PFSK-1 (cell line): ENCODE data around the gene NGFR.

Source experiments
- FOXP2 ChIP-seq: optimal IDR thresholded peaks from 2 replicates; pipeline ENCODE3; 2011; ENCODE audit warnings: borderline replicate concordance, control low read depth, inconsistent platforms; ENCODE audit not compliant: insufficient read depth; ENCODE audit errors: extremely low read length, extremely low read depth
- POLR2AphosphoS5 ChIP-seq: IDR thresholded peaks from 2 replicates; pipeline ENCODE4 v1.6.1; 2012; ENCODE audit warnings: low read depth, mild to moderate bottlenecking, control low read depth, low read length, moderate library complexity
- REST ChIP-seq, 2 experiments: IDR thresholded peaks; 2 replicates each; pipeline versions ENCODE4 v1.6.1 to v1.8.0; 2011 to 2012; ENCODE audit warnings: low read depth in 2 of 2, low read length in 2 of 2, control low read depth in 1 of 2, inconsistent platforms in 1 of 2, mild to moderate bottlenecking in 1 of 2, moderate library complexity in 1 of 2; ENCODE audit not compliant: insufficient read depth in 1 of 2
- SIN3A ChIP-seq: IDR thresholded peaks from 2 replicates; pipeline ENCODE4 v1.6.1; 2012; ENCODE audit warnings: mild to moderate bottlenecking, low read length, moderate library complexity, borderline replicate concordance; ENCODE audit not compliant: insufficient read depth
- TAF1 ChIP-seq: IDR thresholded peaks from 2 replicates; pipeline ENCODE4 v1.6.1; 2012; ENCODE audit warnings: low read length, control low read depth, borderline replicate concordance; ENCODE audit not compliant: insufficient read depth

Gene NGFR

DNA sequence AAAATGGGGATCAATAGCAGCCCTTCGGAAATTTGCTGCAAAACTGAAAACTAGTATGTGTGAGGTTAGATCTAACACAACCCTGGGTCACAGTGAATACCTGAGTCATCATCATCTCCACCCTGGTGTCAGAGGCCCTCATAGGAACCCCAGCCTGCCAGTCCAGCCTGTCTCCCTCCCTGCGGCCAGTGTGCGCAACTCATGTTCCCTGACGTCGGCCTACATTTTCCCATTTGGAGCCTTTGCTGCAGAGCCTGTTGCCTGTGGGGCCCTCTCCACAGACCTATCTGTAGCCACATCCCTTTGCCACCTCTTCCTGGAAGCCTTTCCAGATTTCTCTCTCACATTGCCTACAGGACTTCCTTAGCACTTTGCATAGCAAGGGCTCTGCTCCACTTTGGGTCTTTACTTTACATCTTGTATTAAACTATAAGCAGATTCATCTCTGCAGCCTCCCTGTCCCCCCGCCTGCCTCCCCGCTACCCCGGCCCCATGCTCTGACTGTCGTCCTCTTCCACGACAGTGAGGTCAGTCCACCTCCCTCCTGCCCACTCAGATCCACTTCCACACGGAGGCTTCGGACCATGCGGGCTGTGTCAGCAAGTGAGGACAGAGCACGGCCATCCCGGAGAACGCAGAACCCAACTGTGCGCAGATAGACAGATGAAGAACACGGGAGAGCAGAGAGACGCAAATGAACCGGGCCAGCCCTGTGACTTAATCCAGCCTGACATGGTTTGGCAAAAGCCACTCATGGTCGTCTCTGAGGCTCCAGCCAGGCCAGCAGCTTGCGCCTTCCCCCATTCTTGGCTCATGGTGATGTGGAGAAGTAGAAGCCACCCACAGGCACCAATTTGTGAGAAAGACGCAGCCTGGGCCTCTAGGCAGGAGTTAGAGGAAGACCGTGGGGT, 31.0 kb downstream of the NGFR start:
- TF ChIP-seq FOXP2 = no peak
- no peak for TF ChIP-seq TAF1
- TF ChIP-seq REST (IDR thresholded peaks at IDR 0.05; ENCODE audit: insufficient read depth in 1 of 2, low read depth in 2 of 2, low read length in 2 of 2) = no peak

DNA sequence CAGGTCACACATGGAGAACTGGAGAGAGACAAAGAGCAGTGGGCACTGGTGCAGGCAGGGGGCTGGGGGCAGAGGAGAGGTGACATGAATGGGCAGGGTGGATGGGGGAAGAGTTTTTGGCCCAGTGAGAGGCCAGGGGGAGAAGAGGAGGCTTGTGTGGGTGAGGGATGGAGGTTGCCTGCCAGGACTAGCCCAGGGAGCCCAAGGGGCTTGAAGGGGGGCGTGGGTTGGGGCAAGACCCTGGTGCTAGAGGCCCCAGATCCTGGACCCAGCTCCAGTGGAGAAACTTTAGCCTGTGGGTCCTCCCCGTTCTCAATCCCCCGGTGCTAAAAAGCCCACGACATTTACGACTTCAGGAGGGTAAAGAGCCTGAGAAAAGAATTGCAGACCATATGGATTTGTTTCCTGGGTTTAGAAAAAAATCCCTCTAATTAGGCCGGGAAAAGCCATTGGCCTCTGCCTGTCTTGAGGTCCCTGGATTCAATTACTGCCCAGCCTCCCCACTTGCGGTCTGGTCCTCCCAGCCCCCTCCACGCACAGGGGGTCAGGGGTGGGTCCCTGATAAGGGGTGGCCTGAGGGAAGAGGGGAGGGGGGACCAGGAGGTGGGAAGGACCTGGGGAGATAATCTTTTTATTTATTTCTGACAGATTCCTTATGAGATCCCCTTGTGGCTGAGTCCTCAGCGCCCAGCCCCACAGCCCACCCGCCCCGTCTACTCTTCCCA, 33.0 kb downstream of the NGFR start:
- no peak for TF ChIP-seq TAF1
- TF ChIP-seq REST (IDR thresholded peaks at IDR 0.05; ENCODE audit: insufficient read depth in 1 of 2, low read depth in 2 of 2, low read length in 2 of 2) = no peak
- TF ChIP-seq POLR2AphosphoS5 = no peak
- no peak for TF ChIP-seq SIN3A
- TF ChIP-seq FOXP2 = no peak

DNA sequence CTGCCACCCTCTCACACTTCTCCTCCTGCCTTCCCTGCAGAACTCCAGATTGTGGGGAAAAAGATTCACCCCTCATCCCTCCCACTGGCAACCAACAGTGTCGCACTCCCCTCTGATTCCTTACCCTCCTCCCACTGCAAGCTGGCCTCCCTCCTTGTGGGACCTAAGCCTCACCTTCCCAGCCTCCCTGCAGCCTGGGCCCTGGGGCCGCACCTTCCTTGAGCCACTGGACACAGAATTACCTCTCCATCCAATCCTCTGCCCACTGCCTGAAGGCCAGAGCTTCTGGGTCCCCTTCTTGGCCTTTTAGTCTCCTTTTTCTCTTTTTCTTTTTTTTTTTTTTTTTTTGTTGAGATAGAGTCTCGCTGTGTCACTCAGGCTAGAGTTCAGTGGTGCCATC, 33.9 kb downstream of the NGFR start:
- no peak for TF ChIP-seq TAF1
- no peak for TF ChIP-seq REST (IDR thresholded peaks at IDR 0.05; ENCODE audit: insufficient read depth in 1 of 2, low read depth in 2 of 2, low read length in 2 of 2)
- TF ChIP-seq SIN3A = no peak
- no peak for TF ChIP-seq POLR2AphosphoS5
- TF ChIP-seq FOXP2 = no peak

DNA sequence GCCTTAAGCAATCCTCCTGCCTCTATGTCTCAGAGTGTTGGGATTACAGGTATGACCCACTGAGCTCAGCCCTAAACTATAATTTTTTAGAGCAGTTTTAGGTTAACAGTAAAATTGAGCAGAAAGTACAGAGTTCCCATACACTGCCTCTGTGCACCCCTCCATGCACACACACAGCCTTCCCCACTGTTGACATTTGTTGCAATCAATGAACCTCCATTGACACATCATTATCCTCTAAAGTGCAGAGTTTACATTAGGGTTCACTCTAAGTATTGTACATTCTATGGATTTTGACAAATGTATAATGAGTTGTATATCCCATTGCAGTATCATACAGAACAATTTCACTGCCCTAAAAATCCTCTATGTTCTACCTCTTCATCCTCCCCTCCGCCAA, 35.0 kb downstream of the NGFR start:
- TF ChIP-seq REST (IDR thresholded peaks at IDR 0.05; ENCODE audit: insufficient read depth in 1 of 2, low read depth in 2 of 2, low read length in 2 of 2) (no peak), SIN3A (no peak), POLR2AphosphoS5 (no peak), TAF1 (no peak), FOXP2 (no peak)

DNA sequence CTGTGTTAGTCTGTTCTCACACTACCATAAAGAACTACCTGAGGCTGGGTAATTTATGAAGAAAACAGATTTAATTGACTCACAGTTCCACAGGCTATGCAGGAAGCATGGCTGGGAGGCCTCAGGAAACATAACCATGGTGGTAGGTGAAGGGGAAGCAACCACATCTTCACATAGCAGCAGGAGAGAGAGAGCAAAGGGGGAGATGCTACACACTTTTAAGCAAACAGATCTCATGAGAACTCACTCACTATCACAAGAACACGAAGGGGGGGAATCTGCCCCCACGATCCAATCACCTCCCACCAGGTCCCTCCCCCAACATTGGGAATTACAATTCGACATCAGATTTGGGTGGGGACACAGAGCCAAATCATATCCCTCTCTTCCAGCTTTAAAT, 48.8 kb downstream of the NGFR start:
- no peak for TF ChIP-seq FOXP2
- no peak for TF ChIP-seq REST (IDR thresholded peaks at IDR 0.05; ENCODE audit: insufficient read depth in 1 of 2, low read depth in 2 of 2, low read length in 2 of 2)
- no peak for TF ChIP-seq TAF1
- no peak for TF ChIP-seq SIN3A
- TF ChIP-seq POLR2AphosphoS5 = no peak
